Measurements from ENCODE around the gene MACROD1. TPM values are rescaled to one million over a fixed set of nuclear protein-coding genes. Genes with fewer than 3 reads are reported as not detected.

The MACROD1 gene
- total and polyA plus RNA-seq, 2 donors (not counting 3 experiments of a cell fraction or from before 2014, with no cell fraction given) = 11.0 to 16.2 TPM

DNA sequence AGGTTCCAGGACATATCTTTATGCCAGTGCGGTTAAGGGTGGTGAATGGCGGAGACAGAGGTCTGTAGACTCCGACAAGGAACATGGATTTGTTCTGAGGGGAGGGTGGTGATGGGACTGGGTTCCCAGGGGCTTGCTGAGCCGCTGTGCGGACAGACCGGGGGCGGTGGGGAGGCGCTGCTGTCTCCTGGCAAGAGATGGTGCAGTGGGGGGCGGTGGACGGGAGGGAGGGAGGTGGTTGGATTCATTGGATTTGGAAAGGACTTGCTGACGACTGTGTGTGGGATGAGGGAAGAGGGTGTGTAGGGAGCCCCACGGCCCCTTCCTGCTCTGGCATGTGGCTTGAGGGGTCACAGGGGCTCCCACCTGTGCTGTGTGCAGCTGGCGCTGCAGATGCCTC is 87.0 kb downstream of the MACROD1 start:
- Histone ChIP-seq H3K4me2 (ENCODE audit: insufficient read depth, low read length) (no peak overlapping the region), H3K4me3 (replicated peaks in 1 of 3; ENCODE audit: insufficient read depth in 1 of 3, low read depth in 1 of 3, low read length in 3 of 3) (no peak overlapping the region), H3K27ac (ENCODE audit: insufficient read depth, low read depth, low read length) (no peak overlapping the region), H3K9me3 (replicated peaks; ENCODE audit: control insufficient read depth, insufficient read depth, low read length) (no peaks in the 10 kb centered on the region), H3K79me2 (ENCODE audit: control insufficient read depth, insufficient read depth, low read length) (no peaks in the 10 kb centered on the region), H3K4me1 (ENCODE audit: control insufficient read depth, extremely low read depth, insufficient read depth, low read length) (no peaks in the 10 kb centered on the region), H3K27me3 (ENCODE audit: control insufficient read depth in 2 of 2, insufficient read depth in 2 of 2, low read length in 2 of 2) (no peaks in the 10 kb centered on the region), H2AFZ (ENCODE audit: low read depth, low read length) (no peak overlapping the region), H3K9me1 (replicated peaks; ENCODE audit: control insufficient read depth, extremely low read depth, insufficient read depth, low read length) (no peaks in the 10 kb centered on the region), H3K36me3 (ENCODE audit: control insufficient read depth in 2 of 2, extremely low read depth in 1 of 2, insufficient read depth in 2 of 2, low read length in 2 of 2) (no peaks in the 10 kb centered on the region), H4K20me1 (replicated peaks; ENCODE audit: control insufficient read depth, extremely low read depth, insufficient read depth, low read length) (no peaks in the 10 kb centered on the region), H3K9ac (replicated peaks; ENCODE audit: extremely low read depth, insufficient read depth, low read length) (no peak overlapping the region)
- TF ChIP-seq, protein P1, sequence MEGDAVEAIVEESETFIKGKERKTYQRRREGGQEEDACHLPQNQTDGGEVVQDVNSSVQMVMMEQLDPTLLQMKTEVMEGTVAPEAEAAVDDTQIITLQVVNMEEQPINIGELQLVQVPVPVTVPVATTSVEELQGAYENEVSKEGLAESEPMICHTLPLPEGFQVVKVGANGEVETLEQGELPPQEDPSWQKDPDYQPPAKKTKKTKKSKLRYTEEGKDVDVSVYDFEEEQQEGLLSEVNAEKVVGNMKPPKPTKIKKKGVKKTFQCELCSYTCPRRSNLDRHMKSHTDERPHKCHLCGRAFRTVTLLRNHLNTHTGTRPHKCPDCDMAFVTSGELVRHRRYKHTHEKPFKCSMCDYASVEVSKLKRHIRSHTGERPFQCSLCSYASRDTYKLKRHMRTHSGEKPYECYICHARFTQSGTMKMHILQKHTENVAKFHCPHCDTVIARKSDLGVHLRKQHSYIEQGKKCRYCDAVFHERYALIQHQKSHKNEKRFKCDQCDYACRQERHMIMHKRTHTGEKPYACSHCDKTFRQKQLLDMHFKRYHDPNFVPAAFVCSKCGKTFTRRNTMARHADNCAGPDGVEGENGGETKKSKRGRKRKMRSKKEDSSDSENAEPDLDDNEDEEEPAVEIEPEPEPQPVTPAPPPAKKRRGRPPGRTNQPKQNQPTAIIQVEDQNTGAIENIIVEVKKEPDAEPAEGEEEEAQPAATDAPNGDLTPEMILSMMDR (IDR thresholded peaks at IDR 0.05; ENCODE audit: extremely low read depth in 1 of 2, insufficient read depth in 1 of 2, low read depth in 1 of 2, low read length in 2 of 2) = no peak
- TF ChIP-seq POLR2AphosphoS5 (IDR thresholded peaks at IDR 0.05; ENCODE audit: insufficient read depth, low read depth, low read length) = no peak
- TF ChIP-seq, protein P2, sequence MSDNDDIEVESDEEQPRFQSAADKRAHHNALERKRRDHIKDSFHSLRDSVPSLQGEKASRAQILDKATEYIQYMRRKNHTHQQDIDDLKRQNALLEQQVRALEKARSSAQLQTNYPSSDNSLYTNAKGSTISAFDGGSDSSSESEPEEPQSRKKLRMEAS (IDR thresholded peaks at IDR 0.05; ENCODE audit: insufficient read depth, insufficient read length) = no peak
- no peak for TF ChIP-seq JUN (IDR thresholded peaks at IDR 0.05; ENCODE audit: borderline replicate concordance, insufficient read depth, insufficient read length, low read depth)
- no peak for TF ChIP-seq POLR2A (IDR thresholded peaks at IDR 0.05; ENCODE audit: low read depth, low read length)
- no peak for TF ChIP-seq EZH2 (IDR thresholded peaks at IDR 0.05; ENCODE audit: borderline replicate concordance, low read depth, low read length, severe bottlenecking)
- TF ChIP-seq MYC (IDR thresholded peaks at IDR 0.05; ENCODE audit: low read depth, low read length) = no peak
- no peak for TF ChIP-seq FOS (IDR thresholded peaks at IDR 0.05; ENCODE audit: borderline replicate concordance, insufficient read depth, low read length)
- TF ChIP-seq GATA2 (IDR thresholded peaks at IDR 0.05; ENCODE audit: insufficient read depth, insufficient read length, low read depth, low read length) = no peak
- dilution Hi-C loops (cut with MboI; ENCODE audit: extremely low pct_ligation_motif_present, low sequenced_read_pairs) (no loop called here), intact Hi-C loops (cut with micrococcal nuclease) (no loop called here)
- CTCF ChIA-PET = no interaction called here
- DNase-seq (ENCODE audit: low read depth, low spot score) (no peak), FAIRE-seq (no peak)
- POLR2A ChIA-PET = no interaction called here
- BruUV-seq (replicated peaks) = no TSS peak

Measured in endothelial cell of umbilical vein (primary cell).